ENCODE results near the gene SGMS2. TPM values are rescaled to one million over a fixed set of nuclear protein-coding genes. Genes with fewer than 3 reads are reported as not detected.

SGMS2 gene
- 80.5 and 109 TPM in 2 replicates for total RNA-seq

GRCh38 chr4:107824350-107825071 lies at the start of gene SGMS2:
Gene SGMS2 (plus strand): TSS chr4:107824932. CDS start chr4:107895554, 70,622 bp downstream.

GRCh38 chr4:107930821-107931774 lies 106.4 kb downstream of the SGMS2 start, which contains the start of gene CYP2U1:
Gene CYP2U1 (plus strand): TSS chr4:107931549. CDS start chr4:107931644, 95 bp downstream.

Small RNA genes within 50 kb of the gene (small RNA-seq; reads per million reads assigned to genes)
- not detected for gene RNU6-733P

Other genes with a start within 250 kb of the SGMS2 start
- 37.8 and 45.7 TPM in 2 replicates for gene PAPSS1, start 104.7 kb upstream of the SGMS2 start, total RNA-seq
- 7.8 and 8.8 TPM in 2 replicates for gene CYP2U1, start 106.6 kb downstream of the SGMS2 start, total RNA-seq
- gene HADH, start 165.0 kb downstream of the SGMS2 start, total RNA-seq, result 10.7 and 12.7 TPM in 2 replicates

Data from subcutaneous preadipocyte (primary cell).